D721Med (cell line): ENCODE measurements around the gene MAP1LC3B2.

Experiments
- DNase-seq: peaks from one replicate; pipeline ENCODE4 v3.0.0; 2011; ENCODE audit warnings: low spot score; ENCODE audit not compliant: insufficient read length
- FAIRE-seq: peaks from 2 replicates; lab custom pipeline; 2011; peaks lifted over from hg19 to GRCh38; lab: Jason Lieb, UNC
- CTCF ChIP-seq: IDR thresholded peaks from 2 replicates; pipeline ENCODE4 v1.5.1; 2012; ENCODE audit warnings: mild to moderate bottlenecking, control low read depth; ENCODE audit not compliant: insufficient read depth; ENCODE audit errors: missing control alignments

Gene MAP1LC3B2

GRCh38 chr12:116615141-116615861, 56.1 kb downstream of the MAP1LC3B2 start:
- DNase-seq (no peak), FAIRE-seq (no peak)
- TF ChIP-seq CTCF: no peak

- FAIRE-seq: no peak
- no peak for DNase-seq
- TF ChIP-seq CTCF: no peak
Observed at GRCh38 chr12:116616536-116617248, 57.5 kb downstream of the MAP1LC3B2 start.

GRCh38 chr12:116619246-116619645, 60.1 kb downstream of the MAP1LC3B2 start:
- DNase-seq (no peak), FAIRE-seq (no peak)
- TF ChIP-seq CTCF: no peak

GRCh38 chr12:116620124-116620491, 60.9 kb downstream of the MAP1LC3B2 start:
- TF ChIP-seq CTCF: no peak

GRCh38 chr12:116620492-116621191, 61.5 kb downstream of the MAP1LC3B2 start:
- FAIRE-seq (no peak), DNase-seq (no peak)

More at GRCh38 chr12:116620124-116620491, 60.9 kb downstream of the MAP1LC3B2 start:
- FAIRE-seq (no peak), DNase-seq (no peak)

GRCh38 chr12:116621194-116621593, 62.0 kb downstream of the MAP1LC3B2 start:
- FAIRE-seq (no peak), DNase-seq (no peak)
- no peak for TF ChIP-seq CTCF

More at GRCh38 chr12:116620492-116621191, 61.5 kb downstream of the MAP1LC3B2 start:
- no peak for TF ChIP-seq CTCF
